Fibroblast of lung (primary cell): ENCODE results near the gene PDE3B. TPM values are rescaled to one million over a fixed set of nuclear protein-coding genes. Genes with fewer than 3 reads are reported as not detected.

ENCODE experiments used
- DNase-seq, 2 donors: peaks; one replicate each; pipeline versions ENCODE4 v3.0.0 to v3.0.0-alpha.2; 2010; ENCODE audit warnings: low read depth in 2 of 2
- H2AFZ ChIP-seq: 2 replicates; pipeline ENCODE4 v1.5.1; 2012; ENCODE audit warnings: low read length, control low read depth, inconsistent platforms
- H3K27ac ChIP-seq: 2 replicates; pipeline ENCODE4 v1.5.1; 2011; ENCODE audit warnings: low read length, control low read depth; ENCODE audit not compliant: insufficient read depth
- H3K27me3 ChIP-seq: 2 replicates; pipeline ENCODE4 v1.5.1; 2011; ENCODE audit warnings: mild to moderate bottlenecking, low read length; ENCODE audit not compliant: control insufficient read depth, insufficient read depth
- H3K36me3 ChIP-seq: 2 replicates; pipeline ENCODE4 v1.5.1; 2011; ENCODE audit warnings: low read length; ENCODE audit not compliant: control insufficient read depth, insufficient read depth
- H3K4me1 ChIP-seq: 2 replicates; pipeline ENCODE4 v1.5.1; 2011; ENCODE audit warnings: low read length; ENCODE audit not compliant: control insufficient read depth, insufficient read depth; ENCODE audit errors: extremely low read depth
- H3K4me2 ChIP-seq: 2 replicates; pipeline ENCODE4 v1.5.1; 2011; ENCODE audit warnings: low read length, control low read depth; ENCODE audit not compliant: insufficient read depth; ENCODE audit errors: extremely low read depth
- H3K4me3 ChIP-seq, 4 experiments: fragments of 200-600 bp in 1 of 4; sonication (generic) in 1 of 4; replicated peaks in 1 of 4; 2 replicates each; pipeline ENCODE4 v1.5.1; 2011 to 2016; ENCODE audit warnings: low read length in 4 of 4, low read depth in 3 of 4, mild to moderate bottlenecking in 3 of 4, control low read depth in 2 of 4, inconsistent platforms in 1 of 4, mixed read lengths in 1 of 4; ENCODE audit not compliant: insufficient read depth in 1 of 4; ENCODE audit errors: control extremely low read depth in 1 of 4
- H3K79me2 ChIP-seq: 2 replicates; pipeline ENCODE4 v1.5.1; 2012; ENCODE audit warnings: mild to moderate bottlenecking, low read length, inconsistent platforms; ENCODE audit not compliant: control insufficient read depth, insufficient read depth
- H3K9ac ChIP-seq: 2 replicates; pipeline ENCODE4 v1.5.1; 2011; ENCODE audit warnings: mild to moderate bottlenecking, low read length, control low read depth; ENCODE audit not compliant: insufficient read depth
- H3K9me3 ChIP-seq: 2 replicates; pipeline ENCODE4 v1.5.1; 2012; ENCODE audit warnings: low read depth, low read length; ENCODE audit not compliant: control insufficient read depth, insufficient read depth
- H4K20me1 ChIP-seq: 2 replicates; pipeline ENCODE4 v1.5.1; 2011; ENCODE audit warnings: low read length; ENCODE audit not compliant: control insufficient read depth, insufficient read depth; ENCODE audit errors: extremely low read depth
- EZH2 ChIP-seq: IDR thresholded peaks from 2 replicates; pipeline ENCODE4 v1.5.1; 2012; ENCODE audit warnings: low read length, control low read depth, mild to moderate bottlenecking; ENCODE audit errors: missing control alignments
- polyA plus RNA-seq, 2 donors: library from polyadenylated mRNA; depleted of rRNA in 1 of 2; stranded (reverse) in 1 of 2; unstranded in 1 of 2; fragments of >200 nt; gene quantifications; 2 replicates each; pipeline ENCODE4 v1.2.1, GENCODE V29; 2011 to 2012; ENCODE audit warnings: missing spikeins in 1 of 2
- total RNA-seq: library from RNA; depleted of rRNA; stranded (reverse); fragments of >200 nt; gene quantifications from 2 replicates; pipeline ENCODE4 v1.2.1, GENCODE V29; 2014
- TF ChIP-seq, protein P1 (sequence below), 2 donors: IDR thresholded peaks in 1 of 2; conservative IDR thresholded peaks in 1 of 2; 1 replicate in 1 of 2; 2 replicates in 1 of 2; pipeline ENCODE4 v1.5.1; 2011 to 2012; ENCODE audit warnings: low read length in 2 of 2, control low read depth in 1 of 2, inconsistent platforms in 1 of 2, low read depth in 1 of 2, mild to moderate bottlenecking in 1 of 2

The PDE3B gene
- total and polyA plus RNA-seq, 2 donors (not counting 1 experiment from before 2014, with no cell fraction given), result 0.43 to 11.2 TPM

DNA sequence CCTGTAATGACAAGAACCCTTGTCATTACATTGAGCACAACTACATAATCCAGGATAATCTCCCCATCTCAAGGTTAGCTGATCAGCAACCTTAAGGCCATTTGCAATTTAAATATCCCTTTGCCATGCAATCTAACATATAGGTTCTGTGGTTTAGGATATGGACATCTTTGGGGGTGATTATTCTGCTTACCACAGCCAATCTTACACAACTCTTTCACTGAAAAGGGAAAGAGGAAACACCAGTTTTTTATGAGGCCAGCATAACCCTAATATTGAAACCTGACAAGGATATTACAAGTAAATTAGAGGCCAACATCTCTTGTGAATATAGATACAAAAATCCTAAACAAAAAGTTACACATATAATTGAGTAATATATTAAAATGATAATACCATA, 169.9 kb downstream of the PDE3B start:
- Histone ChIP-seq H3K27ac (no peak overlapping the region), H3K27me3 (no peaks in the 10 kb centered on the region), H4K20me1 (no peaks in the 10 kb centered on the region), H3K9me3 (no peaks in the 10 kb centered on the region), H3K36me3 (no peaks in the 10 kb centered on the region), H3K4me1 (no peaks in the 10 kb centered on the region), H3K4me3 (no peak overlapping the region), H2AFZ (no peak overlapping the region), H3K4me2 (no peak overlapping the region), H3K79me2 (no peaks in the 10 kb centered on the region), H3K9ac (no peak overlapping the region)
- TF ChIP-seq, protein P1, sequence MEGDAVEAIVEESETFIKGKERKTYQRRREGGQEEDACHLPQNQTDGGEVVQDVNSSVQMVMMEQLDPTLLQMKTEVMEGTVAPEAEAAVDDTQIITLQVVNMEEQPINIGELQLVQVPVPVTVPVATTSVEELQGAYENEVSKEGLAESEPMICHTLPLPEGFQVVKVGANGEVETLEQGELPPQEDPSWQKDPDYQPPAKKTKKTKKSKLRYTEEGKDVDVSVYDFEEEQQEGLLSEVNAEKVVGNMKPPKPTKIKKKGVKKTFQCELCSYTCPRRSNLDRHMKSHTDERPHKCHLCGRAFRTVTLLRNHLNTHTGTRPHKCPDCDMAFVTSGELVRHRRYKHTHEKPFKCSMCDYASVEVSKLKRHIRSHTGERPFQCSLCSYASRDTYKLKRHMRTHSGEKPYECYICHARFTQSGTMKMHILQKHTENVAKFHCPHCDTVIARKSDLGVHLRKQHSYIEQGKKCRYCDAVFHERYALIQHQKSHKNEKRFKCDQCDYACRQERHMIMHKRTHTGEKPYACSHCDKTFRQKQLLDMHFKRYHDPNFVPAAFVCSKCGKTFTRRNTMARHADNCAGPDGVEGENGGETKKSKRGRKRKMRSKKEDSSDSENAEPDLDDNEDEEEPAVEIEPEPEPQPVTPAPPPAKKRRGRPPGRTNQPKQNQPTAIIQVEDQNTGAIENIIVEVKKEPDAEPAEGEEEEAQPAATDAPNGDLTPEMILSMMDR (conservative IDR thresholded peaks at IDR 0.05 in 1 of 2, IDR thresholded peaks at IDR 0.05 in 1 of 2; ENCODE audit: low read depth in 1 of 2, low read length in 2 of 2), result no peak
- no peak for TF ChIP-seq EZH2
- no peak for DNase-seq

DNA sequence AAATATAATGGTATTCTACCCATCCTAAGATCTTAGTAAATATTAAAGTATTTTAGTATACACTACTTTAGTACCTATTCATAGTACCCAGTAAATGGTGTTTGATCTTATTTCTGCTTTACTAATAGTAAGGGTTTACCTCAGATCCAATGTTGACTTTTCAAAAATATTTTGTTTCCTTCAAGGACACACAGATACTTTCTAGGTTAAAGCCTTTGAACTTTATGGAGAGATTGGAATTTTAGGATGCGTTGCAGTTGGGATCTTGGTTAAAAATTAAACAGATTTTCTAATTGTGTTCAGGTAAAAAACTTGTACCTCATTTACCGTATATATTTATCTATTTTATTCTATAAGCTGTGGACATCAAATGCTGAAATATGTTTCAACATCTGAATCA, 175.2 kb downstream of the PDE3B start:
- Histone ChIP-seq H2AFZ (no peak overlapping the region), H3K4me1 (no peaks in the 10 kb centered on the region), H3K4me3 (no peak overlapping the region), H3K9ac (no peak overlapping the region), H4K20me1 (no peaks in the 10 kb centered on the region), H3K79me2 (no peaks in the 10 kb centered on the region), H3K9me3 (no peaks in the 10 kb centered on the region), H3K27me3 (no peaks in the 10 kb centered on the region), H3K36me3 (no peaks in the 10 kb centered on the region), H3K4me2 (no peak overlapping the region), H3K27ac (no peak overlapping the region)
- TF ChIP-seq EZH2, result no peak
- TF ChIP-seq, protein P1 (conservative IDR thresholded peaks at IDR 0.05 in 1 of 2, IDR thresholded peaks at IDR 0.05 in 1 of 2; ENCODE audit: low read depth in 1 of 2, low read length in 2 of 2), result no peak
- no peak for DNase-seq

DNA sequence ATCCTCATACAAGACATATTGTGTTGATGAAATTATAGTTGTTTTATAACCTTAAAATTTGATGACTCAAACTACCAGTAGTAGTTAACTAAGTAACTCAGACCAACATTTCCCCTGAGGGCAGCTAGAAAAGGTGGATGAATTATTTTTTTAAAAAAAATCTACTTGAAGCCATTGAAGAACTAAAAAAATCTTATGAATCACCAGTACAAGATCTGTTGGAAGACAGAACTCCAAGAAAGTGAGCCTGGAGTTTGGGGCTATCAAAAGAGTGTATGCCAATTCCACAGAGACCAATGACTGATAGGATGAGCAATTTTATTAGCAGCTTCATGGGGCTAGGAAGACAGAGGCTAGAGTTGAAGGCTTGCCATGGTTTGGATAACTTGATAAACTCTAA, 176.0 kb downstream of the PDE3B start:
- Histone ChIP-seq H3K27ac (no peak overlapping the region), H3K4me1 (no peaks in the 10 kb centered on the region), H3K4me3 (no peak overlapping the region), H3K4me2 (no peak overlapping the region), H3K9me3 (no peaks in the 10 kb centered on the region), H2AFZ (no peak overlapping the region), H3K9ac (no peak overlapping the region), H3K27me3 (no peaks in the 10 kb centered on the region), H4K20me1 (no peaks in the 10 kb centered on the region), H3K79me2 (no peaks in the 10 kb centered on the region), H3K36me3 (no peaks in the 10 kb centered on the region)
- no peak for DNase-seq
- TF ChIP-seq EZH2, result no peak
- TF ChIP-seq, protein P1 (conservative IDR thresholded peaks at IDR 0.05 in 1 of 2, IDR thresholded peaks at IDR 0.05 in 1 of 2; ENCODE audit: low read depth in 1 of 2, low read length in 2 of 2), result no peak
